GM19438 (cell line): ENCODE data around the gene TEDC1.

Experiments
- ATAC-seq: cut with Tn5 transposase; IDR thresholded peaks from one replicate; pipeline ENCODE4 v1.9.1; 2021; ENCODE audit warnings: low read depth; ENCODE audit not compliant: unreplicated experiment

Gene TEDC1

GRCh38 chr14:105517096-105517495, 26.1 kb downstream of the TEDC1 start:
- no peak for ATAC-seq

- ATAC-seq: no peak
These were observed 29.1 kb downstream of the TEDC1 start for GRCh38 chr14:105519946-105520698.

- no peak for ATAC-seq
These were observed 34.3 kb downstream of the TEDC1 start for GRCh38 chr14:105525326-105525725.

GRCh38 chr14:105525861-105526775, 35.1 kb downstream of the TEDC1 start, which contains the start of gene TMEM121:
Gene TMEM121 (plus strand): TSS chr14:105526583. CDS start chr14:105528835, 2,252 bp downstream.
- ATAC-seq: no peak

- ATAC-seq: no peak
These were observed 35.8 kb downstream of the TEDC1 start for GRCh38 chr14:105526776-105527380.

GRCh38 chr14:105527381-105527825, 36.4 kb downstream of the TEDC1 start:
- no peak for ATAC-seq

GRCh38 chr14:105527826-105528585, 37.0 kb downstream of the TEDC1 start:
- ATAC-seq: no peak

GRCh38 chr14:105528586-105529318, 37.7 kb downstream of the TEDC1 start:
- no peak for ATAC-seq

- no peak for ATAC-seq
These were observed 38.2 kb downstream of the TEDC1 start for GRCh38 chr14:105529319-105529568.

- no peak for ATAC-seq
These were observed 38.7 kb downstream of the TEDC1 start for GRCh38 chr14:105529569-105530284.

GRCh38 chr14:105530285-105531087, 39.4 kb downstream of the TEDC1 start:
- ATAC-seq: no peak

- ATAC-seq: no peak
These were observed 40.2 kb downstream of the TEDC1 start for GRCh38 chr14:105531088-105531893.

GRCh38 chr14:105531894-105532623, 41.0 kb downstream of the TEDC1 start:
- no peak for ATAC-seq

- no peak for ATAC-seq
These were observed 41.7 kb downstream of the TEDC1 start for GRCh38 chr14:105532735-105533141.

- no peak for ATAC-seq
These were observed 42.3 kb downstream of the TEDC1 start for GRCh38 chr14:105533391-105533790.

GRCh38 chr14:105533811-105534498, 42.9 kb downstream of the TEDC1 start:
- ATAC-seq: no peak
